Adrenal gland (tissue), 5 donors: Measurements from ENCODE around the gene LMO7.

Experiments
- CTCF ChIP-seq, 6 experiments: fragments of 450-650 bp in 4 of 6; fragments of 200-600 bp in 2 of 6; sonication (generic) in 1 of 6; IDR thresholded peaks; 1 replicate in 5 of 6; 2 replicates in 1 of 6; pipeline versions ENCODE4 v1.5.1 to v1.8.0; 2016 to 2021; ENCODE audit warnings: antibody characterized with exemption in 6 of 6, mild to moderate bottlenecking in 2 of 6, moderate library complexity in 1 of 6
- POLR2A ChIP-seq, 2 donors: fragments of 450-650 bp; IDR thresholded peaks; one replicate each; pipeline ENCODE4 v1.6.1; 2017; ENCODE audit warnings: antibody characterized with exemption in 2 of 2, mild to moderate bottlenecking in 2 of 2, moderate library complexity in 1 of 2
- donor health status: DM: no; HTN: no; CAD: no.

- no peak for TF ChIP-seq CTCF (IDR thresholded peaks at IDR 0.05)
- no peak for TF ChIP-seq POLR2A (IDR thresholded peaks at IDR 0.05)
These were observed 33.1 kb upstream of the LMO7 start for GRCh38 chr13:75603038-75603437.
